Measurements from ENCODE around the gene LCOR. TPM values are rescaled to one million over a fixed set of nuclear protein-coding genes. Genes with fewer than 3 reads are reported as not detected.

The LCOR gene
- total and polyA plus RNA-seq, 2 experiments from 2014 or later, result 9.1 to 14.8 TPM

GRCh38 chr10:96891840-96892239 is 59.7 kb downstream of the LCOR start:
- Histone ChIP-seq H4K20me1 (ENCODE audit: insufficient read depth) (peaks cover 22% of the 10 kb centered on the region), H3F3A (ENCODE audit: insufficient read depth) (no peaks in the 10 kb centered on the region), H3K36me3 (ENCODE audit: low read depth) (0 out of 2 replicates have a peak, but pooled peaks cover 5% of the 10 kb centered on the region), H3K9me3 (ENCODE audit: low read depth) (no peaks in the 10 kb centered on the region), H3K27me3 (replicated peaks; ENCODE audit: insufficient read depth) (no peaks in the 10 kb centered on the region), H3K9ac (no peak overlapping the region), H3K4me3 (no peak overlapping the region), H3K4me1 (ENCODE audit: insufficient read depth) (no peaks in the 10 kb centered on the region), H2AFZ (no peak overlapping the region), H3K9me2 (ENCODE audit: insufficient read depth) (no peaks in the 10 kb centered on the region), H3K79me2 (ENCODE audit: insufficient read depth) (peaks cover 100% of the 10 kb centered on the region), H3K27ac (no peak overlapping the region), H3K4me2 (ENCODE audit: unreplicated experiment) (no peak overlapping the region)
- no peak for TF ChIP-seq EZH2 (IDR thresholded peaks at IDR 0.05; ENCODE audit: insufficient read depth, poor library complexity, severe bottlenecking)
- TF ChIP-seq EZH2phosphoT487 (IDR thresholded peaks at IDR 0.05; ENCODE audit: insufficient read depth, low read depth), result no peak
- WGBS, 2 experiments (ENCODE audit: low coverage in 1 of 2, low lambda C conversion rate in 2 of 2, missing lambda C conversion rate in 2 of 2), result 96 to 98% methylated on average over 4 of the region's 4 CpGs
- in situ Hi-C loops (cut with MboI), result no loop called here
- no peak for DNase-seq

- no peaks in the 10 kb centered on the region for H3K4me1 ChIP-seq (ENCODE audit: insufficient read depth)
- WGBS, 2 experiments (ENCODE audit: low coverage in 1 of 2, low lambda C conversion rate in 2 of 2, missing lambda C conversion rate in 2 of 2), result 95 to 99% methylated on average over 6 of the region's 6 CpGs
- no peaks in the 10 kb centered on the region for H3F3A ChIP-seq (ENCODE audit: insufficient read depth)
- in situ Hi-C loops (cut with MboI), result no loop called here
- no peak overlapping the region for H3K27ac ChIP-seq
- no peak for TF ChIP-seq EZH2phosphoT487 (IDR thresholded peaks at IDR 0.05; ENCODE audit: insufficient read depth, low read depth)
- TF ChIP-seq EZH2 (IDR thresholded peaks at IDR 0.05; ENCODE audit: insufficient read depth, poor library complexity, severe bottlenecking), result no peak
- H3K9ac ChIP-seq, result no peak overlapping the region
- no peak overlapping the region for H2AFZ ChIP-seq
- H3K79me2 ChIP-seq (ENCODE audit: insufficient read depth), result peaks cover 100% of the 10 kb centered on the region
- H3K9me3 ChIP-seq (ENCODE audit: low read depth), result no peaks in the 10 kb centered on the region
- H3K4me3 ChIP-seq, result no peak overlapping the region
- H3K27me3 ChIP-seq (replicated peaks; ENCODE audit: insufficient read depth), result no peaks in the 10 kb centered on the region
- H3K9me2 ChIP-seq (ENCODE audit: insufficient read depth), result no peaks in the 10 kb centered on the region
- no peak for DNase-seq
- 0 out of 2 replicates have a peak, but pooled peaks cover 5% of the 10 kb centered on the region for H3K36me3 ChIP-seq (ENCODE audit: low read depth)
- H3K4me2 ChIP-seq (ENCODE audit: unreplicated experiment), result no peak overlapping the region
- H4K20me1 ChIP-seq (ENCODE audit: insufficient read depth), result peaks cover 26% of the 10 kb centered on the region; the same call in 1 of the 2 replicates
Observed at GRCh38 chr10:96895662-96896424, 63.7 kb downstream of the LCOR start.

GRCh38 chr10:96896884-96897589 is 64.9 kb downstream of the LCOR start:
- H3K4me2 ChIP-seq (ENCODE audit: unreplicated experiment), result no peak overlapping the region
- H3K27ac ChIP-seq, result no peak overlapping the region
- TF ChIP-seq EZH2phosphoT487 (IDR thresholded peaks at IDR 0.05; ENCODE audit: insufficient read depth, low read depth), result no peak
- TF ChIP-seq EZH2 (IDR thresholded peaks at IDR 0.05; ENCODE audit: insufficient read depth, poor library complexity, severe bottlenecking), result no peak
- peaks cover 100% of the 10 kb centered on the region for H3K79me2 ChIP-seq (ENCODE audit: insufficient read depth)
- no peaks in the 10 kb centered on the region for H3K4me1 ChIP-seq (ENCODE audit: insufficient read depth)
- DNase-seq, result no peak
- H3K9me2 ChIP-seq (ENCODE audit: insufficient read depth), result no peaks in the 10 kb centered on the region
- 0 out of 2 replicates have a peak, but pooled peaks cover 3% of the 10 kb centered on the region for H3K36me3 ChIP-seq (ENCODE audit: low read depth)
- no peaks in the 10 kb centered on the region for H3K9me3 ChIP-seq (ENCODE audit: low read depth)
- WGBS, 2 experiments (ENCODE audit: low coverage in 1 of 2, low lambda C conversion rate in 2 of 2, missing lambda C conversion rate in 2 of 2), result 46 to 57% methylated on average over 1 of the region's 1 CpG
- no peak overlapping the region for H3K9ac ChIP-seq
- in situ Hi-C loops (cut with MboI), result no loop called here
- H3F3A ChIP-seq (ENCODE audit: insufficient read depth), result no peaks in the 10 kb centered on the region
- no peak overlapping the region for H3K4me3 ChIP-seq
- H3K27me3 ChIP-seq (replicated peaks; ENCODE audit: insufficient read depth), result no peaks in the 10 kb centered on the region
- no peak overlapping the region for H2AFZ ChIP-seq
- H4K20me1 ChIP-seq (ENCODE audit: insufficient read depth), result peaks cover 20% of the 10 kb centered on the region; the same call in 1 of the 2 replicates

GRCh38 chr10:96902117-96902516 is 70.0 kb downstream of the LCOR start:
- Histone ChIP-seq H3F3A (ENCODE audit: insufficient read depth) (no peaks in the 10 kb centered on the region), H3K4me1 (ENCODE audit: insufficient read depth) (no peaks in the 10 kb centered on the region), H3K79me2 (ENCODE audit: insufficient read depth) (peaks cover 100% of the 10 kb centered on the region), H3K36me3 (ENCODE audit: low read depth) (no peaks in the 10 kb centered on the region), H3K9ac (no peak overlapping the region), H3K27me3 (replicated peaks; ENCODE audit: insufficient read depth) (no peaks in the 10 kb centered on the region), H3K9me3 (ENCODE audit: low read depth) (no peaks in the 10 kb centered on the region), H4K20me1 (ENCODE audit: insufficient read depth) (peaks cover 27% of the 10 kb centered on the region; the same call in 1 of the 2 replicates), H3K9me2 (ENCODE audit: insufficient read depth) (no peaks in the 10 kb centered on the region), H3K4me2 (ENCODE audit: unreplicated experiment) (no peak overlapping the region), H2AFZ (no peak overlapping the region), H3K27ac (no peak overlapping the region), H3K4me3 (no peak overlapping the region)
- TF ChIP-seq EZH2phosphoT487 (IDR thresholded peaks at IDR 0.05; ENCODE audit: insufficient read depth, low read depth), result no peak
- no peak for TF ChIP-seq EZH2 (IDR thresholded peaks at IDR 0.05; ENCODE audit: insufficient read depth, poor library complexity, severe bottlenecking)
- 74 to 85% methylated on average over 1 of the region's 1 CpG for WGBS, 2 experiments (ENCODE audit: low coverage in 1 of 2, low lambda C conversion rate in 2 of 2, missing lambda C conversion rate in 2 of 2)
- in situ Hi-C loops (cut with MboI), result no loop called here
- no peak for DNase-seq

Measured in GM23248 (cell line).